ENCODE results near the gene SLX4. TPM values are rescaled to one million over a fixed set of nuclear protein-coding genes. Genes with fewer than 3 reads are reported as not detected.

The SLX4 gene
- total RNA-seq, 1 donor from 2014 or later, result 13.0 TPM

- Mint-ChIP-seq H3K27ac (no peak overlapping the region), H3K4me3 (no peak overlapping the region), H3K36me3 (ENCODE audit: low read depth) (peaks cover 19% of the 10 kb centered on the region), H3K27me3 (no peaks in the 10 kb centered on the region), H3K9me3 (no peaks in the 10 kb centered on the region), H3K4me1 (peaks cover 25% of the 10 kb centered on the region)
- POLR2A ChIA-PET, result no interaction called here
- TF ChIP-seq, protein P1, sequence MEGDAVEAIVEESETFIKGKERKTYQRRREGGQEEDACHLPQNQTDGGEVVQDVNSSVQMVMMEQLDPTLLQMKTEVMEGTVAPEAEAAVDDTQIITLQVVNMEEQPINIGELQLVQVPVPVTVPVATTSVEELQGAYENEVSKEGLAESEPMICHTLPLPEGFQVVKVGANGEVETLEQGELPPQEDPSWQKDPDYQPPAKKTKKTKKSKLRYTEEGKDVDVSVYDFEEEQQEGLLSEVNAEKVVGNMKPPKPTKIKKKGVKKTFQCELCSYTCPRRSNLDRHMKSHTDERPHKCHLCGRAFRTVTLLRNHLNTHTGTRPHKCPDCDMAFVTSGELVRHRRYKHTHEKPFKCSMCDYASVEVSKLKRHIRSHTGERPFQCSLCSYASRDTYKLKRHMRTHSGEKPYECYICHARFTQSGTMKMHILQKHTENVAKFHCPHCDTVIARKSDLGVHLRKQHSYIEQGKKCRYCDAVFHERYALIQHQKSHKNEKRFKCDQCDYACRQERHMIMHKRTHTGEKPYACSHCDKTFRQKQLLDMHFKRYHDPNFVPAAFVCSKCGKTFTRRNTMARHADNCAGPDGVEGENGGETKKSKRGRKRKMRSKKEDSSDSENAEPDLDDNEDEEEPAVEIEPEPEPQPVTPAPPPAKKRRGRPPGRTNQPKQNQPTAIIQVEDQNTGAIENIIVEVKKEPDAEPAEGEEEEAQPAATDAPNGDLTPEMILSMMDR (IDR thresholded peaks at IDR 0.05), result no peak
- DNase-seq, result no peak
- ATAC-seq (ENCODE audit: low read depth), result no peak
- intact Hi-C loops (cut with micrococcal nuclease), result no loop called here
- CTCF ChIA-PET, result interaction anchor here (1.3 kb wide), 1 partner anchor 15 kb away, joined by 3 read pairs; the partner anchor contains the start of gene DNASE1
These were observed 27.7 kb upstream of the SLX4 start for GRCh38 chr16:3638916-3639644.

DNA sequence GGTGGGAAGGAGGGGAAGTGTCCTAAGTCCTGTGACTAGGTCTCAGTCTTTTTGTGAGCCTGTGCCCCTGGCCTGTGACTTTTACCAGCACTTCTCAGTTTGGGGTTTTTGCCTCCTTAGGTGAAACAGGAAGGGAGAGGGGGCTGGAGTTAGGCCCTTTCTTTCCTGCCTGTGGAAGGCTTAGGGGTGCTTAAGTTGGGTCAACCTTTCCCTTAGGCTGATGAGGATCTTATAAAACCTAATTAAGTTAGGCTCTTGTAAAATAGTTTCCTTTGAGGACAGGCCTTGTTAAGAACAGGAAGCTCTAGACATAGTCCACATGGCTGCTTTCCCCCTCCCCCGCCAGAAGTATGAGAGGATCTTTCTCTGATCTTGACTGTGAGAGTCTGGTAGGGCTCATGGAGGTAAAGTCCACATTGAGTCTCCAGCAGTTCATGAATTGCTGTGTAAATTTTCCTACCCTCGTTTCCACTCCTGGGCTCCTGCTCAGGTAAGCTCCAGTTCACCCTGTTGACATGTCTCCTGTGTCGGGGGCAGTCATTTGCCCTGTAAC lies 26.0 kb upstream of the SLX4 start:
- Mint-ChIP-seq H3K27me3 (no peaks in the 10 kb centered on the region), H3K27ac (peak overlapping the region; percentile 85), H3K9me3 (no peaks in the 10 kb centered on the region), H3K4me1 (peaks cover 25% of the 10 kb centered on the region), H3K36me3 (ENCODE audit: low read depth) (peaks cover 10% of the 10 kb centered on the region), H3K4me3 (peak overlapping the region; percentile 13)
- ATAC-seq (ENCODE audit: low read depth) (peak; percentile 80), DNase-seq (no peak)
- intact Hi-C loops (cut with micrococcal nuclease), result no loop called here
- TF ChIP-seq, protein P1 (IDR thresholded peaks at IDR 0.05), result no peak
- CTCF ChIA-PET, result interaction anchor here (0.8 to 1.1 kb wide), 2 partner anchors 13 to 18 kb away, joined by 3 to 5 read pairs; no protein-coding TSS in a partner anchor
- POLR2A ChIA-PET, result interaction anchor here (0.7 to 0.9 kb wide), 2 partner anchors 242 to 244 kb away, joined by 3 to 5 read pairs; no protein-coding TSS in a partner anchor

DNA sequence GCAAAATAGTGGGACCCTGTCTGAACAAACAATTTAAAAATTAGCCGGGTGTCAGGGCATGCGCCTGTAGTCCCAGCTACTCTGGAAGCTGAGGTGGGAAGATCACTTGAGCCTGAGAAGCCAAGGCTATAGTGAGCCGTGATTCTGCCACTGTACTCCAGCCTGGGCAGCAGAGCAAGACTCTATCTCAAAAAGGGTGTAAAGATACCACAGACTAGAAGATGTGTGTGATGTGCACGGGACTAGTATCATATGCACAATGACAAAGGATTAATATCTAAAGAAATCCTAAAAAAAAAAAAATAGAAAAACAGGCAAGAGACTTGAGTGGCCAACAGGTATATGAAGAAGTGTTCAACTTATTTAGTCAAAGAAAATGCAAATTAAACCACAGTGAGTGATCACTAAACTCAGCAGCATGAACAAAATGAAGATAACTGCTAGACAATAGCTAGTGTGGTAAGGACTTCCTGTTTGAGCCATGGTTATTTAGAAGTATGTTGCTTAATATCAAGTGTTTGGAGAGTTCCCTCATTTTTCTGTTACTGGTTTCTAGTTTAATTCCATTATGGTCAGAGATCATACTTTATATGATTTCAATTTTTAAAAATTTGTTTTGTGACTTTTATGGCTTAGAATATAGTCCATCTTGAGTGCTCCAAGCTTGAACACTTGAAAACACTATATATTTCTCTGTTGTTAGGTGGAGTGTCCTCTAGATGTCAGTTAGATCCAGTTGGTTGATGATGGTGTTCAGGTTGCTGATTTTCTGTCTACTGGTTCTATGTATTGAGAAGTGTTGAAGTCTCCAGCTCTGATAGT lies 14.7 kb upstream of the SLX4 start:
- peak; percentile 82 for ATAC-seq (ENCODE audit: low read depth)
- Mint-ChIP-seq H3K27ac (peak overlapping the region; percentile 76), H3K4me3 (peak overlapping the region; percentile 39), H3K4me1 (peaks cover 51% of the 10 kb centered on the region), H3K36me3 (ENCODE audit: low read depth) (no peaks in the 10 kb centered on the region), H3K9me3 (no peaks in the 10 kb centered on the region), H3K27me3 (no peaks in the 10 kb centered on the region)
- DNase-seq, result no peak
- intact Hi-C loops (cut with micrococcal nuclease), result loop anchor here (1.0 kb wide), 1 partner anchor 15 kb away; the partner anchor contains the start of gene SLX4
- ChIA-PET CTCF (no interaction called here), POLR2A (interaction anchor here (0.5 to 2.1 kb wide), 3 partner anchors 14 to 1093 kb away, joined by 3 to 8 read pairs (median 6); partner anchors contain the start of gene SLX4)
- TF ChIP-seq, protein P1 (IDR thresholded peaks at IDR 0.05), result no peak

DNA sequence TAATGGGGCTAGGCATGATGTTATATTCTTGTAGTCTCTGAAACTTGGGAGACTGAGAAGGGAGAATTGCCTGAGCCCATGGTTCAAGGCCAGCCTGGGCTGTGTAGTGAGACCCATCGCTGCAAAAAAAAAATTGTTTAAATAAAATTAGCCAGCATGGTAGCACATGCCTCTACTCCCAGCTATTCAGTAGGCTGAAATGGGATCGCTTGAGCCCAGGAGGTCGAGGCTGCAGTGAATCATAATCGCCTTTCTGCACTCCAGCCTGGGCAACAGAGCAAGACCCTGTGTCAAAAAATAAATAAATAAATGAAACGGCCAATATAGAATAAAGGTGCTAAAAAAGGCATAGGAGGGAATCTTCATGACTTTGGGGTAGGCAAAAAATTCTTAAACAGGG lies 13.9 kb upstream of the SLX4 start:
- Mint-ChIP-seq H3K27ac (peak overlapping the region; percentile 76), H3K4me3 (no peak overlapping the region), H3K36me3 (ENCODE audit: low read depth) (no peaks in the 10 kb centered on the region), H3K4me1 (peaks cover 51% of the 10 kb centered on the region), H3K9me3 (no peaks in the 10 kb centered on the region), H3K27me3 (no peaks in the 10 kb centered on the region)
- ChIA-PET CTCF (no interaction called here), POLR2A (interaction anchor here (0.7 to 2.1 kb wide), 2 partner anchors 13 to 1092 kb away, joined by 3 to 8 read pairs; partner anchors contain the start of gene SLX4)
- intact Hi-C loops (cut with micrococcal nuclease), result no loop called here
- TF ChIP-seq, protein P1 (IDR thresholded peaks at IDR 0.05), result no peak
- DNase-seq (no peak), ATAC-seq (ENCODE audit: low read depth) (no peak)

All from activated B cell treated with CpG ODN at 0.5 μM for 24 hours (primary cell).